ENCODE measurements around the gene UNC5C. TPM values are rescaled to one million over a fixed set of nuclear protein-coding genes. Genes with fewer than 3 reads are reported as not detected.
A peak's percentile ranks its signal among the peaks of the same experiment; 100 is the strongest.

UNC5C gene
- total and polyA plus RNA-seq, 10 of the 15 experiments (the other 5 are each of a cell fraction or from before 2014, with no cell fraction given): 0.02 to 2.0 (median 0.15) TPM; not detected in 1

- WGBS (ENCODE audit: insufficient coverage, insufficient replicate concordance, low lambda C conversion rate, missing lambda C conversion rate): 15% methylated on average over 7 of the region's 7 CpGs
- BruUV-seq (replicated peaks): no TSS peak
- intact Hi-C loops (cut with micrococcal nuclease; ENCODE audit: unreplicated experiment) (loop anchor here (2.0 to 10.0 kb wide), 6 partner anchors 194 to 677 kb away; partner anchors contain the start of gene PDHA2), in situ Hi-C loops (cut with MboI) (loop anchor here (10.0 to 25.0 kb wide), 2 partner anchors 869 to 1177 kb away; no protein-coding TSS in a partner anchor)
- POLR2A ChIA-PET: no interaction called here
- Histone ChIP-seq H3K9me3 (replicated peaks; ENCODE audit: control insufficient read depth, insufficient read depth, low read length) (no peaks in the 10 kb centered on the region), H3K4me1 (ENCODE audit: control insufficient read depth, insufficient read depth, low read length) (no peaks in the 10 kb centered on the region), H2AFZ (ENCODE audit: control insufficient read depth, low read depth, low read length) (no peak overlapping the region), H3K9ac (ENCODE audit: control insufficient read depth, insufficient read depth, low read length) (no peak overlapping the region), H3K27ac (ENCODE audit: control insufficient read depth, insufficient read depth) (no peak overlapping the region), H4K20me1 (ENCODE audit: control insufficient read depth, insufficient read depth) (no peaks in the 10 kb centered on the region), H3K4me2 (ENCODE audit: control insufficient read depth, insufficient read depth) (no peak overlapping the region), H3K27me3 (replicated peaks in 1 of 2; ENCODE audit: control insufficient read depth in 2 of 2, insufficient read depth in 2 of 2, low read length in 1 of 2) (no peaks in the 10 kb centered on the region), H3K79me2 (ENCODE audit: control insufficient read depth, insufficient read depth, low read length) (no peaks in the 10 kb centered on the region), H3K36me3 (ENCODE audit: control insufficient read depth in 2 of 2, insufficient read depth in 2 of 2, low read length in 1 of 2) (no peaks in the 10 kb centered on the region), H3K4me3 (no peak overlapping the region)
- CTCF ChIA-PET: interaction anchor here (1.2 to 3.5 kb wide), 2 partner anchors 198 to 868 kb away, joined by 4 to 12 read pairs; no protein-coding TSS in a partner anchor
- TF ChIP-seq, protein P1, sequence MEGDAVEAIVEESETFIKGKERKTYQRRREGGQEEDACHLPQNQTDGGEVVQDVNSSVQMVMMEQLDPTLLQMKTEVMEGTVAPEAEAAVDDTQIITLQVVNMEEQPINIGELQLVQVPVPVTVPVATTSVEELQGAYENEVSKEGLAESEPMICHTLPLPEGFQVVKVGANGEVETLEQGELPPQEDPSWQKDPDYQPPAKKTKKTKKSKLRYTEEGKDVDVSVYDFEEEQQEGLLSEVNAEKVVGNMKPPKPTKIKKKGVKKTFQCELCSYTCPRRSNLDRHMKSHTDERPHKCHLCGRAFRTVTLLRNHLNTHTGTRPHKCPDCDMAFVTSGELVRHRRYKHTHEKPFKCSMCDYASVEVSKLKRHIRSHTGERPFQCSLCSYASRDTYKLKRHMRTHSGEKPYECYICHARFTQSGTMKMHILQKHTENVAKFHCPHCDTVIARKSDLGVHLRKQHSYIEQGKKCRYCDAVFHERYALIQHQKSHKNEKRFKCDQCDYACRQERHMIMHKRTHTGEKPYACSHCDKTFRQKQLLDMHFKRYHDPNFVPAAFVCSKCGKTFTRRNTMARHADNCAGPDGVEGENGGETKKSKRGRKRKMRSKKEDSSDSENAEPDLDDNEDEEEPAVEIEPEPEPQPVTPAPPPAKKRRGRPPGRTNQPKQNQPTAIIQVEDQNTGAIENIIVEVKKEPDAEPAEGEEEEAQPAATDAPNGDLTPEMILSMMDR (IDR thresholded peaks at IDR 0.05 in 2 of 3, conservative IDR thresholded peaks at IDR 0.05 in 1 of 3; ENCODE audit: control insufficient read depth in 2 of 3, extremely low read depth in 1 of 3, insufficient read depth in 1 of 3, low read depth in 3 of 3, low read length in 3 of 3): peak in 1 of 3 experiments; percentile 49; a peak in 1 of 6 replicates
- TF ChIP-seq ZNF592 (IDR thresholded peaks at IDR 0.05) (no peak), RAD21 (IDR thresholded peaks at IDR 0.05; ENCODE audit: insufficient read depth, low read depth, low read length) (0 out of 2 replicates have a peak, but pooled peaks have one; percentile 6), CHD2 (IDR thresholded peaks at IDR 0.05; ENCODE audit: borderline replicate concordance, low read depth, low read length) (no peak), SP1 (IDR thresholded peaks at IDR 0.05; ENCODE audit: low read depth, low read length) (no peak), ZNF24 (IDR thresholded peaks at IDR 0.05) (no peak), ASH2L (IDR thresholded peaks at IDR 0.05; ENCODE audit: borderline replicate concordance, low read depth) (no peak)
- FAIRE-seq (no peak), ATAC-seq (peak; percentile 81), DNase-seq (ENCODE audit: low read depth, low spot score) (no peak)
- RAD21 ChIA-PET (ENCODE audit: unreplicated experiment): no interaction called here
- SMC1A ChIA-PET (ENCODE audit: uncharacterized antibody, unreplicated experiment): interaction anchor here (1.0 to 1.5 kb wide), 3 partner anchors 10 to 1185 kb away, joined by 3 read pairs; no protein-coding TSS in a partner anchor
These were observed 381.0 kb downstream of the UNC5C start for GRCh38 chr4:95167805-95168204.

Data from GM12878 (cell line).